ENCODE results near the gene KRTAP5-8. TPM values are rescaled to one million over a fixed set of nuclear protein-coding genes. Genes with fewer than 3 reads are reported as not detected.

The KRTAP5-8 gene
- total RNA-seq, 1 donor from 2014 or later = not detected

DNA sequence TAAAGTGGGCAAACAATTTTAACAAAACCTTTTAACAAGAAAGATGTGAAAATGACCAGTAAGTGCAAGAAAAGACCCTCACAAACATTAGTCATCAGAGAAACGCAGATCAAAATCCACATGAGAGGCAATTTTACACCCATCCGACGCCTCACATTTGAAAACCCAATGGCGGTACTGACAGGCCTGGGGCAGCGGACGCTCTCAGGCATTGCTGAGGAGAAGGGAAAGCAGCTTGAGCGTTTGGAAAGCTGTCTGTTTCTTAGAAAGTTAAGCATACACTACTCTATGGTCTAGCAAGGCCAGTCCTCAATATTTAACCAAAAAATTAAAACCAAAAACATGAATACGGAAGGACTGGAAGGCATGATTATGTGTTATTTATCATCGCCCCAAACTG is 2.0 kb upstream of the KRTAP5-8 start:
- Histone ChIP-seq H3K27me3 (no peaks in the 10 kb centered on the region), H3K27ac (no peak overlapping the region), H3K79me2 (ENCODE audit: low read depth) (no peaks in the 10 kb centered on the region), H3K9me3 (ENCODE audit: low read depth) (no peaks in the 10 kb centered on the region), H3K9ac (no peak overlapping the region), H2AFZ (replicated peaks) (no peak overlapping the region), H4K20me1 (ENCODE audit: low read depth) (no peaks in the 10 kb centered on the region), H3K4me2 (no peak overlapping the region), H3K4me3 (no peak overlapping the region), H3K36me3 (no peaks in the 10 kb centered on the region), H3K4me1 (no peaks in the 10 kb centered on the region), H3F3A (ENCODE audit: low read depth) (no peaks in the 10 kb centered on the region)
- Mint-ChIP-seq H3K9me3 (peaks cover 3% of the 10 kb centered on the region), H3K36me3 (no peaks in the 10 kb centered on the region), H3K27me3 (ENCODE audit: insufficient read depth, low read depth) (peaks cover 10% of the 10 kb centered on the region), H3K4me3 (no peak overlapping the region), H3K4me1 (peaks cover 8% of the 10 kb centered on the region), H3K27ac (no peak overlapping the region)
- DNase-seq (ENCODE audit: low spot score) = no peak
- TF ChIP-seq EZH2phosphoT487 (IDR thresholded peaks at IDR 0.05) = no peak
- no peak for TF ChIP-seq EZH2 (IDR thresholded peaks at IDR 0.05)
- TF ChIP-seq, protein P1, sequence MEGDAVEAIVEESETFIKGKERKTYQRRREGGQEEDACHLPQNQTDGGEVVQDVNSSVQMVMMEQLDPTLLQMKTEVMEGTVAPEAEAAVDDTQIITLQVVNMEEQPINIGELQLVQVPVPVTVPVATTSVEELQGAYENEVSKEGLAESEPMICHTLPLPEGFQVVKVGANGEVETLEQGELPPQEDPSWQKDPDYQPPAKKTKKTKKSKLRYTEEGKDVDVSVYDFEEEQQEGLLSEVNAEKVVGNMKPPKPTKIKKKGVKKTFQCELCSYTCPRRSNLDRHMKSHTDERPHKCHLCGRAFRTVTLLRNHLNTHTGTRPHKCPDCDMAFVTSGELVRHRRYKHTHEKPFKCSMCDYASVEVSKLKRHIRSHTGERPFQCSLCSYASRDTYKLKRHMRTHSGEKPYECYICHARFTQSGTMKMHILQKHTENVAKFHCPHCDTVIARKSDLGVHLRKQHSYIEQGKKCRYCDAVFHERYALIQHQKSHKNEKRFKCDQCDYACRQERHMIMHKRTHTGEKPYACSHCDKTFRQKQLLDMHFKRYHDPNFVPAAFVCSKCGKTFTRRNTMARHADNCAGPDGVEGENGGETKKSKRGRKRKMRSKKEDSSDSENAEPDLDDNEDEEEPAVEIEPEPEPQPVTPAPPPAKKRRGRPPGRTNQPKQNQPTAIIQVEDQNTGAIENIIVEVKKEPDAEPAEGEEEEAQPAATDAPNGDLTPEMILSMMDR (IDR thresholded peaks at IDR 0.05) = no peak

DNA sequence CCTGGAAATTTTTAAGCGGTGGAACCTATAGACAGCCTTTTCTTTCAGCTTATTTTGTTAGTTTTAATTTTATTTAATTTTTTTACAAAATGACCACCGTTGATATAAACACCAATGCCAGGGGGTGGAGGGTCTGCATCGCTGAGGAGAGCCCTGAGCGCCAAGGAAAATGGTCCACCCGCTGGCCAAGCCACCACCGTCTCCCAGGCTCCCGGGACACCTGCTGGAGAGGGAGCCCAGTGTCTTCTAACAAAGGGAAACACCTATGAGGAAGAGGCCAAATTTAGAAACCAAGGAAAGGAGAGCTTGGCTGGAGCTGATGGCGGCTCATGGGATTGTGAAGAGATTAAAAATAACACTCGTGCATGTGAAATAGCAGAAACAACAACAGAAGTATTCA is 288 bp upstream of the KRTAP5-8 start:
- no peaks in the 10 kb centered on the region for H3K9me3 ChIP-seq (ENCODE audit: low read depth)

DNA sequence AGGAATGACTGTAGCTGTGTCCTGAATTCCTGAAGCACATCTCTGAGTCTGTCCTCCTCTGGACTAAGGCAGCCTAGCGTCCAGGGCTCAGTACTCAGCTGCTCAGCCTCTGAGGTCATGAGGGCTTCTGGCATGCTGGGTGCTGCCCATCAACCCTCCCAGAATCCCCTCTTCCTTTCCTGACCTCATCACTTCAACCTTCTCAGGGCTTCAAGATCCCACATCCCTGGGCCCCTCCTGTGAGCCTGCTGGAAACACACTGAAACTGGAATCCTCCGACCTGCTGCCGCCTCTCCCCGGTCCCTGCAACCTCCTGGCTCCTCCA is 803 bp downstream of the KRTAP5-8 start:
- Mint-ChIP-seq H3K4me1 (peaks cover 11% of the 10 kb centered on the region), H3K4me3 (no peak overlapping the region), H3K9me3 (peaks cover 5% of the 10 kb centered on the region), H3K27ac (no peak overlapping the region), H3K36me3 (no peaks in the 10 kb centered on the region), H3K27me3 (ENCODE audit: insufficient read depth, low read depth) (peaks cover 9% of the 10 kb centered on the region)
- H3K4me3 ChIP-seq = no peak overlapping the region
- no peaks in the 10 kb centered on the region for H3F3A ChIP-seq (ENCODE audit: low read depth)
- no peak overlapping the region for H3K9ac ChIP-seq
- TF ChIP-seq EZH2phosphoT487 (IDR thresholded peaks at IDR 0.05) = no peak
- TF ChIP-seq EZH2 (IDR thresholded peaks at IDR 0.05) = no peak
- TF ChIP-seq, protein P1 (IDR thresholded peaks at IDR 0.05) = no peak
- H2AFZ ChIP-seq (replicated peaks) = no peak overlapping the region
- no peak overlapping the region for H3K4me2 ChIP-seq
- H3K79me2 ChIP-seq (ENCODE audit: low read depth) = no peaks in the 10 kb centered on the region
- DNase-seq (ENCODE audit: low spot score) = no peak
- H4K20me1 ChIP-seq (ENCODE audit: low read depth) = no peaks in the 10 kb centered on the region
- H3K27ac ChIP-seq = no peak overlapping the region
- H3K9me3 ChIP-seq (ENCODE audit: low read depth) = no peaks in the 10 kb centered on the region
- H3K36me3 ChIP-seq = no peaks in the 10 kb centered on the region
- no peaks in the 10 kb centered on the region for H3K4me1 ChIP-seq
- H3K27me3 ChIP-seq = no peaks in the 10 kb centered on the region

More for the DNA sequence above, 288 bp upstream of the KRTAP5-8 start:
- no peak for DNase-seq (ENCODE audit: low spot score)
- Histone ChIP-seq H3K9ac (no peak overlapping the region), H3K27me3 (no peaks in the 10 kb centered on the region), H3K36me3 (no peaks in the 10 kb centered on the region), H3K4me2 (no peak overlapping the region), H3F3A (ENCODE audit: low read depth) (no peaks in the 10 kb centered on the region), H3K79me2 (ENCODE audit: low read depth) (no peaks in the 10 kb centered on the region), H3K4me1 (no peaks in the 10 kb centered on the region), H3K27ac (no peak overlapping the region), H2AFZ (replicated peaks) (no peak overlapping the region), H4K20me1 (ENCODE audit: low read depth) (no peaks in the 10 kb centered on the region), H3K4me3 (no peak overlapping the region)
- TF ChIP-seq EZH2phosphoT487 (IDR thresholded peaks at IDR 0.05) = no peak
- TF ChIP-seq, protein P1 (IDR thresholded peaks at IDR 0.05) = no peak
- TF ChIP-seq EZH2 (IDR thresholded peaks at IDR 0.05) = no peak
- Mint-ChIP-seq H3K4me1 (peaks cover 8% of the 10 kb centered on the region), H3K27me3 (ENCODE audit: insufficient read depth, low read depth) (peaks cover 9% of the 10 kb centered on the region), H3K36me3 (no peaks in the 10 kb centered on the region), H3K4me3 (no peak overlapping the region), H3K27ac (no peak overlapping the region), H3K9me3 (peaks cover 5% of the 10 kb centered on the region)
